Measurements from ENCODE around the gene CRTAP.

- TF ChIP-seq CTCF (IDR thresholded peaks at IDR 0.05 in 4 of 5, conservative IDR thresholded peaks at IDR 0.05 in 1 of 5) (no peak), POLR2A (IDR thresholded peaks at IDR 0.05) (no peak)
These were observed 46.2 kb downstream of the CRTAP start for GRCh38 chr3:33159981-33160380.
